ENCODE data around the gene STKLD1. TPM values are rescaled to one million over a fixed set of nuclear protein-coding genes. Genes with fewer than 3 reads are reported as not detected.

Gene STKLD1
- total RNA-seq, 1 donor, result 0.72 TPM

GRCh38 chr9:133454325-133454724 is 78.2 kb downstream of the STKLD1 start:
- Histone ChIP-seq H3K36me3 (ENCODE audit: insufficient read depth, low read length) (no peaks in the 10 kb centered on the region), H3K9me3 (ENCODE audit: low read depth, low read length) (no peaks in the 10 kb centered on the region), H3K27me3 (ENCODE audit: insufficient read depth, low read length) (no peaks in the 10 kb centered on the region), H4K20me1 (ENCODE audit: insufficient read depth, low read length) (no peaks in the 10 kb centered on the region), H2AFZ (ENCODE audit: low read length) (no peak overlapping the region), H3K4me3 (ENCODE audit: insufficient read depth, low read length) (no peak overlapping the region), H3K79me2 (ENCODE audit: insufficient read depth, low read length) (no peaks in the 10 kb centered on the region), H3K27ac (ENCODE audit: low read depth, low read length) (no peak overlapping the region), H3K4me2 (ENCODE audit: insufficient read depth, low read length) (no peak overlapping the region), H3K4me1 (ENCODE audit: insufficient read depth, low read length) (peaks cover 3% of the 10 kb centered on the region)
- DNase-seq (ENCODE audit: insufficient read length, low spot score, missing footprints), result no peak
- TF ChIP-seq CTCF (IDR thresholded peaks at IDR 0.05; ENCODE audit: extremely low read depth, low read depth, low read length), result no peak

- no peaks in the 10 kb centered on the region for H3K9me3 ChIP-seq (ENCODE audit: low read depth, low read length)
- H3K4me1 ChIP-seq (ENCODE audit: insufficient read depth, low read length), result peaks cover 4% of the 10 kb centered on the region
- no peak for TF ChIP-seq CTCF (IDR thresholded peaks at IDR 0.05; ENCODE audit: extremely low read depth, low read depth, low read length)
- no peak overlapping the region for H3K27ac ChIP-seq (ENCODE audit: low read depth, low read length)
- no peaks in the 10 kb centered on the region for H3K36me3 ChIP-seq (ENCODE audit: insufficient read depth, low read length)
- H3K79me2 ChIP-seq (ENCODE audit: insufficient read depth, low read length), result no peaks in the 10 kb centered on the region
- no peaks in the 10 kb centered on the region for H3K27me3 ChIP-seq (ENCODE audit: insufficient read depth, low read length)
- no peaks in the 10 kb centered on the region for H4K20me1 ChIP-seq (ENCODE audit: insufficient read depth, low read length)
- no peak overlapping the region for H2AFZ ChIP-seq (ENCODE audit: low read length)
- no peak overlapping the region for H3K4me2 ChIP-seq (ENCODE audit: insufficient read depth, low read length)
- no peak for DNase-seq (ENCODE audit: insufficient read length, low spot score, missing footprints)
- H3K4me3 ChIP-seq (ENCODE audit: insufficient read depth, low read length), result no peak overlapping the region
These were observed 78.9 kb downstream of the STKLD1 start for GRCh38 chr9:133454943-133455673.

Small RNA genes within 50 kb of the gene (small RNA-seq; reads per million reads assigned to genes)
- gene RF00019 (not detected), gene SNORD24 (not detected), gene SNORD36A (not detected), gene SNORD36B (not detected), gene SNORD36C (not detected)

Other genes starting within 250 kb of the STKLD1 start
- 3.3 and 3.8 TPM in 2 replicates for gene GBGT1, start 212.5 kb upstream of the STKLD1 start, total RNA-seq
- gene OBP2B, start 167.1 kb upstream of the STKLD1 start, total RNA-seq, result not detected in 2 replicates
- gene ABO, start 101.2 kb upstream of the STKLD1 start, total RNA-seq, result not detected in 2 replicates
- 5.9 and 7.6 TPM in 2 replicates for gene SURF6, start 40.2 kb upstream of the STKLD1 start, total RNA-seq
- 14.5 and 15.3 TPM in 2 replicates for gene MED22, start 28.2 kb upstream of the STKLD1 start, total RNA-seq
- 1,638 and 1,763 TPM in 2 replicates for gene RPL7A, start 28.1 kb upstream of the STKLD1 start, total RNA-seq
- gene SURF1, start 19.9 kb upstream of the STKLD1 start, total RNA-seq, result 21.0 and 24.8 TPM in 2 replicates
- 10.3 and 15.2 TPM in 2 replicates for gene SURF2, start 19.8 kb upstream of the STKLD1 start, total RNA-seq
- gene SURF4, start 306 bp upstream of the STKLD1 start, total RNA-seq, result 366 and 392 TPM in 2 replicates
- 10.6 and 11.9 TPM in 2 replicates for gene REXO4, start 41.6 kb downstream of the STKLD1 start, total RNA-seq
- gene ADAMTS13, start 46.0 kb downstream of the STKLD1 start, total RNA-seq, result 1.2 and 1.4 TPM in 2 replicates
- gene CACFD1, start 83.6 kb downstream of the STKLD1 start, total RNA-seq, result 8.0 and 9.0 TPM in 2 replicates
- gene SLC2A6, start 102.7 kb downstream of the STKLD1 start, total RNA-seq, result 25.3 TPM in 2 replicates
- not detected in 2 replicates for gene MYMK, start 148.6 kb downstream of the STKLD1 start, total RNA-seq
- under 0.01 and 0.29 TPM in 2 replicates for gene ADAMTSL2, start 158.3 kb downstream of the STKLD1 start, total RNA-seq
- not detected in 2 replicates for gene FAM163B, start 233.0 kb downstream of the STKLD1 start, total RNA-seq